Measurements from ENCODE around the gene BDH1. TPM values are rescaled to one million over a fixed set of nuclear protein-coding genes. Genes with fewer than 3 reads are reported as not detected.

Gene BDH1
- total and polyA plus RNA-seq, 2 of the 13 experiments (the other 11 are each of a cell fraction or from before 2014, with no cell fraction given): 21.2 to 71.9 TPM

DNA sequence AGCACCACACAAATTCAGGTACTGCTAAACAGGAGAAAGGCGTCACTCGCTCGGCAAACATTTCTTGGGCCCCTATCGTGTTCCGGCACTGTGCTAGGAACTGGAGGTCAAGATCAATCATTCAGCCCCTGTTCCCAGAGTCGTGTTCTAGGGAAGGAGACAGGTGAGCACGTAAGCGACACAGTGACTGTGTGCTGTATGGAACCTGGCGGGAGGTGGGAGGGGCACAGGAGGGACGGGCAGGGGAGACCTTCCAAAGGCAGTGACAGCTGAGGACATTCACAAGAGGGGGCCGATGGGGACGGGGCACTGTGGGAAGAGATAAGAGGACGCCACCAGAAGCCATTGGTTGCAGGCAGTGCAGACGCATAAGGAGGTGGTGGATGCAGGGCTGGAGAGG lies 32.2 kb downstream of the BDH1 start:
- ChIA-PET POLR2A (no interaction called here), CTCF (ENCODE audit: low intra/inter-chr PET ratio, low total read pairs) (no interaction called here)
- TF ChIP-seq ZNF510 (CRISPR knock-in tag; IDR thresholded peaks at IDR 0.05; ENCODE audit: low read depth): no peak
- TF ChIP-seq, protein P1, sequence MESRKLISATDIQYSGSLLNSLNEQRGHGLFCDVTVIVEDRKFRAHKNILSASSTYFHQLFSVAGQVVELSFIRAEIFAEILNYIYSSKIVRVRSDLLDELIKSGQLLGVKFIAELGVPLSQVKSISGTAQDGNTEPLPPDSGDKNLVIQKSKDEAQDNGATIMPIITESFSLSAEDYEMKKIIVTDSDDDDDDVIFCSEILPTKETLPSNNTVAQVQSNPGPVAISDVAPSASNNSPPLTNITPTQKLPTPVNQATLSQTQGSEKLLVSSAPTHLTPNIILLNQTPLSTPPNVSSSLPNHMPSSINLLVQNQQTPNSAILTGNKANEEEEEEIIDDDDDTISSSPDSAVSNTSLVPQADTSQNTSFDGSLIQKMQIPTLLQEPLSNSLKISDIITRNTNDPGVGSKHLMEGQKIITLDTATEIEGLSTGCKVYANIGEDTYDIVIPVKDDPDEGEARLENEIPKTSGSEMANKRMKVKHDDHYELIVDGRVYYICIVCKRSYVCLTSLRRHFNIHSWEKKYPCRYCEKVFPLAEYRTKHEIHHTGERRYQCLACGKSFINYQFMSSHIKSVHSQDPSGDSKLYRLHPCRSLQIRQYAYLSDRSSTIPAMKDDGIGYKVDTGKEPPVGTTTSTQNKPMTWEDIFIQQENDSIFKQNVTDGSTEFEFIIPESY (CRISPR knock-in tag; IDR thresholded peaks at IDR 0.05): 0 out of 2 replicates have a peak, but pooled peaks have one; percentile 18
- Histone ChIP-seq H3K79me2 (ENCODE audit: insufficient read depth, low read length) (no peaks in the 10 kb centered on the region), H3K27me3 (ENCODE audit: control insufficient read depth in 1 of 2, insufficient read depth in 2 of 2, low read length in 2 of 2) (no peaks in the 10 kb centered on the region), H4K20me1 (ENCODE audit: insufficient read depth, low read length) (no peaks in the 10 kb centered on the region), H3K4me1 (ENCODE audit: insufficient read depth, low read length) (peaks cover 61% of the 10 kb centered on the region), H3K4me3 (replicated peaks in 1 of 3; ENCODE audit: insufficient read depth in 1 of 3, low read depth in 2 of 3, low read length in 3 of 3) (no peak overlapping the region), H3K4me2 (ENCODE audit: low read depth, low read length) (no peak overlapping the region), H3K27ac (ENCODE audit: extremely low read length, insufficient read depth, low read length) (no peak overlapping the region), H3K9ac (ENCODE audit: insufficient read depth, low read depth, low read length) (no peak overlapping the region), H2AFZ (ENCODE audit: low read length) (no peak overlapping the region), H3K9me3 (ENCODE audit: low read length) (no peaks in the 10 kb centered on the region), H3K36me3 (replicated peaks in 1 of 2; ENCODE audit: control insufficient read depth in 1 of 2, insufficient read depth in 2 of 2, low read length in 2 of 2) (peaks cover 0 to 1% of the 10 kb centered on the region in 2 experiments; a peak in 2 of 5 replicates)
- DNase-seq (ENCODE audit: low spot score): no peak
- no peak for ATAC-seq
- FAIRE-seq: no peak
- in situ Hi-C loops (cut with HindIII; ENCODE audit: extremely low pct_ligation_motif_present, low pct_unique_long_range_greater_than_20kb): loop anchor here (25.0 kb wide), 1 partner anchor 536 kb away; no protein-coding TSS in a partner anchor
- 93% methylated on average over 14 of the region's 14 CpGs for WGBS (ENCODE audit: low lambda C conversion rate)
- BruUV-seq (replicated peaks): no TSS peak
- intact Hi-C loops (cut with micrococcal nuclease; ENCODE audit: unreplicated experiment): no loop called here

DNA sequence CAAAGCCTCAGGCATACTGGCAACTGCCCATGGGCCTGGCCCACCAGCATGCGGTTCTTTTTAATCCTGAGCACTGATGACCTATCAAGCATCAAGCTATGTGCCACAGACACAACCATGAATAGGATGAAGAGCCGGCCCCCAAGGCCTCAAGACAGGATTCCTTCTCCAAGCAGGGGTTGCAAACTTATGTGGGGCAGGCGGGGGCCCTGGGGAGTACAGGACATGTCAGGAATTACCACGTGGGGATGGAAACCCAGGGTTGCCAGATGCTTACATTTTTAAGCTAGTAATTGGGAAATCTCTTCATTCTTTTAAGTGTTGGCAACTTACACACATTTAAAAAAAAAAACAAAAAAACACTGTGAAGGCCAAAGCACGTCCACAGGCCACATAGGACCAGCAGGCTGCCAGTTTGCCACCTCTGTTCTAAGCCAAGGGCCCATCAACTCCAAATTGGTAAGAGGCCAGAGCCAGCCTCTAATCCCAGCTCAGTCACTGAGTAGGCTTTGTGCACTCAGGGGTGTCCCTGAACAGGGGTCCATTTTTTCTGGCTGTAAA lies 32.8 kb downstream of the BDH1 start:
- in situ Hi-C loops (cut with HindIII; ENCODE audit: extremely low pct_ligation_motif_present, low pct_unique_long_range_greater_than_20kb): loop anchor here (25.0 kb wide), 1 partner anchor 536 kb away; no protein-coding TSS in a partner anchor
- WGBS (ENCODE audit: low lambda C conversion rate): 78% methylated on average over 5 of the region's 5 CpGs
- Histone ChIP-seq H3K4me2 (ENCODE audit: low read depth, low read length) (peak overlapping the region; percentile 94; the same call in 1 of the 2 replicates), H2AFZ (ENCODE audit: low read length) (no peak overlapping the region), H3K4me3 (replicated peaks in 1 of 3; ENCODE audit: insufficient read depth in 1 of 3, low read depth in 2 of 3, low read length in 3 of 3) (no peak overlapping the region), H3K4me1 (ENCODE audit: insufficient read depth, low read length) (peaks cover 61% of the 10 kb centered on the region), H3K27me3 (ENCODE audit: control insufficient read depth in 1 of 2, insufficient read depth in 2 of 2, low read length in 2 of 2) (no peaks in the 10 kb centered on the region), H3K36me3 (replicated peaks in 1 of 2; ENCODE audit: control insufficient read depth in 1 of 2, insufficient read depth in 2 of 2, low read length in 2 of 2) (peaks cover 0 to 1% of the 10 kb centered on the region in 2 experiments; a peak in 2 of 5 replicates), H3K79me2 (ENCODE audit: insufficient read depth, low read length) (no peaks in the 10 kb centered on the region), H3K27ac (ENCODE audit: extremely low read length, insufficient read depth, low read length) (peak overlapping the region; percentile 74), H3K9me3 (ENCODE audit: low read length) (no peaks in the 10 kb centered on the region), H4K20me1 (ENCODE audit: insufficient read depth, low read length) (no peaks in the 10 kb centered on the region), H3K9ac (ENCODE audit: insufficient read depth, low read depth, low read length) (no peak overlapping the region)
- DNase-seq (ENCODE audit: low spot score) (no peak), ATAC-seq (no peak), FAIRE-seq (no peak)
- CTCF ChIA-PET (ENCODE audit: low intra/inter-chr PET ratio, low total read pairs): no interaction called here
- BruUV-seq (replicated peaks): no TSS peak
- POLR2A ChIA-PET: no interaction called here
- intact Hi-C loops (cut with micrococcal nuclease; ENCODE audit: unreplicated experiment): no loop called here
- TF ChIP-seq TARDBP (CRISPR knock-in tag; IDR thresholded peaks at IDR 0.05): no peak
- 0 out of 2 replicates have a peak, but pooled peaks have one; percentile 5 for TF ChIP-seq PHF8 (CRISPR knock-in tag; IDR thresholded peaks at IDR 0.05)
- TF ChIP-seq ZBTB14 (CRISPR knock-in tag; IDR thresholded peaks at IDR 0.05): no peak
- TF ChIP-seq ZNF207 (IDR thresholded peaks at IDR 0.05; ENCODE audit: borderline replicate concordance): no peak
- no peak for TF ChIP-seq ZNF354B (CRISPR knock-in tag; IDR thresholded peaks at IDR 0.05)
- TF ChIP-seq MBNL3 (CRISPR knock-in tag; conservative IDR thresholded peaks at IDR 0.05): no peak
- no peak for TF ChIP-seq ARID3A (IDR thresholded peaks at IDR 0.05; ENCODE audit: low read depth, low read length)
- TF ChIP-seq NRL (CRISPR knock-in tag; IDR thresholded peaks at IDR 0.05; ENCODE audit: borderline replicate concordance): no peak
- TF ChIP-seq CHCHD3 (CRISPR knock-in tag; IDR thresholded peaks at IDR 0.05): no peak
